ENCODE results near the gene SRP54.

Gene SRP54

GRCh38 chr14:35072226-35072625 is 89.4 kb downstream of the SRP54 start:
- Histone ChIP-seq H4K91ac (ENCODE audit: low read depth, low read length) (no peak overlapping the region), H2BK5ac (ENCODE audit: low read depth, low read length, poor library complexity) (no peak overlapping the region), H2BK120ac (ENCODE audit: insufficient read depth, low read length, poor library complexity) (no peak overlapping the region), H4K8ac (ENCODE audit: low read depth, low read length) (no peak overlapping the region), H3K36me3 (ENCODE audit: control insufficient read depth in 1 of 2, insufficient read depth in 2 of 2, low read length in 2 of 2) (peaks cover 6 to 15% of the 10 kb centered on the region in 2 experiments), H3K23ac (ENCODE audit: low read length) (no peak overlapping the region), H4K12ac (ENCODE audit: low read depth, low read length) (no peak overlapping the region), H3K9ac (ENCODE audit: low read length) (no peak overlapping the region), H3K18ac (ENCODE audit: low read length) (no peak overlapping the region), H3K79me2 (ENCODE audit: control insufficient read depth, insufficient read depth, low read length, poor library complexity) (no peaks in the 10 kb centered on the region), H3K79me1 (ENCODE audit: low read length) (no peaks in the 10 kb centered on the region), H3K14ac (ENCODE audit: low read length) (no peak overlapping the region), H3K4me3 (ENCODE audit: low read depth, low read length) (no peak overlapping the region), H3K4ac (ENCODE audit: low read depth, low read length) (no peak overlapping the region), H3K9me3 (ENCODE audit: insufficient read depth, low read depth, low read length) (no peaks in the 10 kb centered on the region), H3K4me2 (ENCODE audit: low read length) (no peak overlapping the region), H2AK5ac (ENCODE audit: low read length) (no peak overlapping the region), H3K27me3 (ENCODE audit: insufficient read depth, low read length) (no peaks in the 10 kb centered on the region), H3K4me1 (ENCODE audit: control insufficient read depth in 1 of 2, insufficient read depth in 2 of 2, low read length in 2 of 2) (no peaks in the 10 kb centered on the region), H2AFZ (ENCODE audit: insufficient read depth, low read length, poor library complexity) (no peak overlapping the region), H3K27ac (ENCODE audit: low read depth, low read length) (no peak overlapping the region), H2BK12ac (ENCODE audit: low read length) (no peak overlapping the region)
- no CpG with 5 or more reads among the region's 3 CpGs for WGBS (ENCODE audit: extremely low coverage, insufficient coverage, insufficient read length)
- DNase-seq = no peak

- no CpG with 5 or more reads among the region's 1 CpG for WGBS (ENCODE audit: extremely low coverage, insufficient coverage, insufficient read length)
- no peaks in the 10 kb centered on the region for H3K79me2 ChIP-seq (ENCODE audit: control insufficient read depth, insufficient read depth, low read length, poor library complexity)
- no peak overlapping the region for H3K23ac ChIP-seq (ENCODE audit: low read length)
Observed at GRCh38 chr14:35073486-35073885, 90.7 kb downstream of the SRP54 start.

GRCh38 chr14:35078082-35078481 is 95.3 kb downstream of the SRP54 start:
- Histone ChIP-seq H4K8ac (ENCODE audit: low read depth, low read length) (no peak overlapping the region), H3K79me2 (ENCODE audit: control insufficient read depth, insufficient read depth, low read length, poor library complexity) (no peaks in the 10 kb centered on the region), H3K18ac (ENCODE audit: low read length) (no peak overlapping the region), H3K14ac (ENCODE audit: low read length) (no peak overlapping the region), H2AFZ (ENCODE audit: insufficient read depth, low read length, poor library complexity) (no peak overlapping the region), H3K4me2 (ENCODE audit: low read length) (no peak overlapping the region), H3K4me3 (ENCODE audit: low read depth, low read length) (no peak overlapping the region), H3K4me1 (ENCODE audit: control insufficient read depth in 1 of 2, insufficient read depth in 2 of 2, low read length in 2 of 2) (no peaks in the 10 kb centered on the region), H3K79me1 (ENCODE audit: low read length) (no peaks in the 10 kb centered on the region), H3K27ac (ENCODE audit: low read depth, low read length) (no peak overlapping the region), H3K23ac (ENCODE audit: low read length) (no peak overlapping the region), H3K9ac (ENCODE audit: low read length) (no peak overlapping the region), H3K4ac (ENCODE audit: low read depth, low read length) (no peak overlapping the region), H3K36me3 (ENCODE audit: control insufficient read depth in 1 of 2, insufficient read depth in 2 of 2, low read length in 2 of 2) (peaks cover 9 to 12% of the 10 kb centered on the region in 2 experiments), H4K91ac (ENCODE audit: low read depth, low read length) (no peak overlapping the region), H2AK5ac (ENCODE audit: low read length) (no peak overlapping the region), H4K12ac (ENCODE audit: low read depth, low read length) (no peak overlapping the region), H2BK5ac (ENCODE audit: low read depth, low read length, poor library complexity) (no peak overlapping the region), H2BK120ac (ENCODE audit: insufficient read depth, low read length, poor library complexity) (no peak overlapping the region), H3K27me3 (ENCODE audit: insufficient read depth, low read length) (no peaks in the 10 kb centered on the region), H2BK12ac (ENCODE audit: low read length) (no peak overlapping the region), H3K9me3 (ENCODE audit: insufficient read depth, low read depth, low read length) (no peaks in the 10 kb centered on the region)
- no CpG with 5 or more reads among the region's 2 CpGs for WGBS (ENCODE audit: extremely low coverage, insufficient coverage, insufficient read length)
- no peak for DNase-seq

More at GRCh38 chr14:35073486-35073885, 90.7 kb downstream of the SRP54 start:
- Histone ChIP-seq H2BK12ac (ENCODE audit: low read length) (no peak overlapping the region), H2BK5ac (ENCODE audit: low read depth, low read length, poor library complexity) (no peak overlapping the region), H3K4me1 (ENCODE audit: control insufficient read depth in 1 of 2, insufficient read depth in 2 of 2, low read length in 2 of 2) (no peaks in the 10 kb centered on the region), H2AK5ac (ENCODE audit: low read length) (no peak overlapping the region), H3K4me3 (ENCODE audit: low read depth, low read length) (no peak overlapping the region), H3K27me3 (ENCODE audit: insufficient read depth, low read length) (no peaks in the 10 kb centered on the region), H3K9ac (ENCODE audit: low read length) (no peak overlapping the region), H3K36me3 (ENCODE audit: control insufficient read depth in 1 of 2, insufficient read depth in 2 of 2, low read length in 2 of 2) (peaks cover 9 to 17% of the 10 kb centered on the region in 2 experiments), H2BK120ac (ENCODE audit: insufficient read depth, low read length, poor library complexity) (no peak overlapping the region), H3K4ac (ENCODE audit: low read depth, low read length) (no peak overlapping the region), H2AFZ (ENCODE audit: insufficient read depth, low read length, poor library complexity) (no peak overlapping the region), H3K79me1 (ENCODE audit: low read length) (no peaks in the 10 kb centered on the region), H4K8ac (ENCODE audit: low read depth, low read length) (no peak overlapping the region), H3K4me2 (ENCODE audit: low read length) (no peak overlapping the region), H4K91ac (ENCODE audit: low read depth, low read length) (no peak overlapping the region), H3K9me3 (ENCODE audit: insufficient read depth, low read depth, low read length) (no peaks in the 10 kb centered on the region), H3K27ac (ENCODE audit: low read depth, low read length) (no peak overlapping the region), H3K14ac (ENCODE audit: low read length) (no peak overlapping the region), H4K12ac (ENCODE audit: low read depth, low read length) (no peak overlapping the region), H3K18ac (ENCODE audit: low read length) (no peak overlapping the region)
- no peak for DNase-seq

Measured in trophoblast cell (in vitro differentiated cells and primary cell).